Esophagus squamous epithelium (tissue), 4 donors: ENCODE data around the gene CHMP2A.

Experiments used
- POLR2A ChIP-seq, 4 donors: fragments of 450-650 bp; IDR thresholded peaks; one replicate each; pipeline ENCODE4 v1.6.1; 2017; ENCODE audit warnings: antibody characterized with exemption in 4 of 4, mild to moderate bottlenecking in 4 of 4, moderate library complexity in 3 of 4
- TF ChIP-seq, protein P1 (sequence below), 6 experiments: fragments of 450-650 bp in 4 of 6; fragments of 200-600 bp in 2 of 6; sonication (generic) in 2 of 6; IDR thresholded peaks; one replicate each; pipeline ENCODE4 v1.5.1; 2016 to 2019; ENCODE audit warnings: antibody characterized with exemption in 6 of 6, mild to moderate bottlenecking in 4 of 6, moderate library complexity in 4 of 6

GRCh38 chr19:58562122-58563033, 7.5 kb upstream of the CHMP2A start:
- TF ChIP-seq, protein P1, sequence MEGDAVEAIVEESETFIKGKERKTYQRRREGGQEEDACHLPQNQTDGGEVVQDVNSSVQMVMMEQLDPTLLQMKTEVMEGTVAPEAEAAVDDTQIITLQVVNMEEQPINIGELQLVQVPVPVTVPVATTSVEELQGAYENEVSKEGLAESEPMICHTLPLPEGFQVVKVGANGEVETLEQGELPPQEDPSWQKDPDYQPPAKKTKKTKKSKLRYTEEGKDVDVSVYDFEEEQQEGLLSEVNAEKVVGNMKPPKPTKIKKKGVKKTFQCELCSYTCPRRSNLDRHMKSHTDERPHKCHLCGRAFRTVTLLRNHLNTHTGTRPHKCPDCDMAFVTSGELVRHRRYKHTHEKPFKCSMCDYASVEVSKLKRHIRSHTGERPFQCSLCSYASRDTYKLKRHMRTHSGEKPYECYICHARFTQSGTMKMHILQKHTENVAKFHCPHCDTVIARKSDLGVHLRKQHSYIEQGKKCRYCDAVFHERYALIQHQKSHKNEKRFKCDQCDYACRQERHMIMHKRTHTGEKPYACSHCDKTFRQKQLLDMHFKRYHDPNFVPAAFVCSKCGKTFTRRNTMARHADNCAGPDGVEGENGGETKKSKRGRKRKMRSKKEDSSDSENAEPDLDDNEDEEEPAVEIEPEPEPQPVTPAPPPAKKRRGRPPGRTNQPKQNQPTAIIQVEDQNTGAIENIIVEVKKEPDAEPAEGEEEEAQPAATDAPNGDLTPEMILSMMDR (IDR thresholded peaks at IDR 0.05) = no peak
- peak in 2 of 4 donors; percentile 2 to 6 for TF ChIP-seq POLR2A (IDR thresholded peaks at IDR 0.05)
